ENCODE measurements around the gene ZNRF1. TPM values are rescaled to one million over a fixed set of nuclear protein-coding genes. Genes with fewer than 3 reads are reported as not detected.

ZNRF1 gene
- polyA plus RNA-seq, 1 experiment = 36.5 TPM

DNA sequence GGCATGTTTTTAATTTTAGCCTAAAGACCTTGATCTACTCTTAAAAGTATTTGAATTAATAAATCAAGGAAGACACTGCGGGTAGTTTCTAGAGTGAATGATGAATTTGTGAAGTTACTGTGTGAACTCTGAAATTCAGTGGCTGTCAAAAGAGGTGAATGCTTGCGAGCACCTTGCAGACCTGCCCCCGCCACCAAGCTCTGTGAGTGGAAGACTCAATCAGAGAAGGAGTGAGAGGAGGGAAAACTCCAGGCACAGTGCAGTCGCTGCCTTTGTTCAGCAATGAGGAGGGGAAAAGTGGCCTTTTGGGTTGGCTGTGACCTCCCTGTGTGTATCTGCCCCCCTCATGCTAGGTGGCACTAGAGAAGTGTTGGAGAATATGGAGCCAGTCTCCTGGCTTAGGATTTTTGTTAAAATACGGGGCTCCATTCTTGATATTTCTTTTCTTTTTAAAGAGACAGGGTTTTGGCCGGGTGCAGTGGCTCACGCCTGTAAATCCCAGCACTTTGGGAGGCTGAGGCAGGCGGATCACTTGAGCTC, 64.8 kb downstream of the ZNRF1 start:
- Histone ChIP-seq H3K27me3 (ENCODE audit: control insufficient read depth, insufficient read depth, low read length) (no peaks in the 10 kb centered on the region), H3K27ac (ENCODE audit: low read depth, low read length) (peak overlapping the region; percentile 39), H3K9me3 (ENCODE audit: control insufficient read depth, insufficient read depth, low read length) (peaks cover 8% of the 10 kb centered on the region), H3K4me3 (ENCODE audit: low read depth, low read length) (no peak overlapping the region)
- ChIA-PET CTCF (interaction anchor here (0.5 to 2.5 kb wide), 2 partner anchors 27 to 48 kb away, joined by 9 to 10 read pairs; no protein-coding TSS in a partner anchor), POLR2A (interaction anchor here (0.7 kb wide), 1 partner anchor 559 kb away, joined by 6 read pairs; no protein-coding TSS in a partner anchor)
- TF ChIP-seq, protein P1, sequence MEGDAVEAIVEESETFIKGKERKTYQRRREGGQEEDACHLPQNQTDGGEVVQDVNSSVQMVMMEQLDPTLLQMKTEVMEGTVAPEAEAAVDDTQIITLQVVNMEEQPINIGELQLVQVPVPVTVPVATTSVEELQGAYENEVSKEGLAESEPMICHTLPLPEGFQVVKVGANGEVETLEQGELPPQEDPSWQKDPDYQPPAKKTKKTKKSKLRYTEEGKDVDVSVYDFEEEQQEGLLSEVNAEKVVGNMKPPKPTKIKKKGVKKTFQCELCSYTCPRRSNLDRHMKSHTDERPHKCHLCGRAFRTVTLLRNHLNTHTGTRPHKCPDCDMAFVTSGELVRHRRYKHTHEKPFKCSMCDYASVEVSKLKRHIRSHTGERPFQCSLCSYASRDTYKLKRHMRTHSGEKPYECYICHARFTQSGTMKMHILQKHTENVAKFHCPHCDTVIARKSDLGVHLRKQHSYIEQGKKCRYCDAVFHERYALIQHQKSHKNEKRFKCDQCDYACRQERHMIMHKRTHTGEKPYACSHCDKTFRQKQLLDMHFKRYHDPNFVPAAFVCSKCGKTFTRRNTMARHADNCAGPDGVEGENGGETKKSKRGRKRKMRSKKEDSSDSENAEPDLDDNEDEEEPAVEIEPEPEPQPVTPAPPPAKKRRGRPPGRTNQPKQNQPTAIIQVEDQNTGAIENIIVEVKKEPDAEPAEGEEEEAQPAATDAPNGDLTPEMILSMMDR (IDR thresholded peaks at IDR 0.05; ENCODE audit: low read depth, low read length) = no peak
- no peak for DNase-seq (ENCODE audit: low read depth, low spot score)

DNA sequence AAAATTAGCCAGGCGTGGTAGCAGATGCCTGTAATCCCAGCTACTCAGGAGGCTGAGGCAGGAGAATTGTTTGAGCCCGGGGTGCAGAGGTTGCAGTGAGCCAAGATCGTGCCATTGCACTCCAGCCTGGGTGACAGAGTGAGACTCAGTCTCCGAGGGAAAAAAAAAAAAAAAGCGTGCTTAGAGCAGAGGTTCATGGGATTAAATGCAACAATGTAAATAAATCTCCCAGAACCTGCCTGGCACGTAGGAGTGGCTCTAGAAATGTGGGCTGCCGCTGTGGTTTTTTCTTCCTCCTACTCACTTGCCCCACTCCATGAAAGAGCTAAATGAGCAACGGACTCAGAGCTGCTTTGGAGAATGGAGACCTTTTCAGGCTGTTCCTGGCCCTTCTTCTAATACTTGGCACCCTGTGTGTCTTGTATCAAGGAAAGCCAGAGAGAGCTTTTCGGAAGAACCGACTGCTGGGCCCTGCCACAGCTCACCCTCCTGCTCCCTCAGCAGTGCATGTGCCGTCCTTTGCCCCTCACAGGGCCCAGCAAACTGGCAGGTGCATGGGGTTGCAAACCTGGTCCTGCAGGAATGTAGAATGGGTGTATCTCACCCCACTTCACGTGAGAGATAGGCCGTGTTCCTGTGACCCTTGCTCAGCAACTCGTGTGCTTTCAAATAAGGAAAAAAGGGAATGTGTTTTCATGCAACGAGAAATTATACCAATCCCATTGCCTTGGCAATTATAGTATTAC, 65.8 kb downstream of the ZNRF1 start:
- no peak for DNase-seq (ENCODE audit: low read depth, low spot score)
- Histone ChIP-seq H3K4me3 (ENCODE audit: low read depth, low read length) (no peak overlapping the region), H3K27me3 (ENCODE audit: control insufficient read depth, insufficient read depth, low read length) (no peaks in the 10 kb centered on the region), H3K27ac (ENCODE audit: low read depth, low read length) (no peak overlapping the region), H3K9me3 (ENCODE audit: control insufficient read depth, insufficient read depth, low read length) (peaks cover 8% of the 10 kb centered on the region)
- POLR2A ChIA-PET = interaction anchor here (0.6 to 1.1 kb wide), 5 partner anchors 15 to 558 kb away, joined by 3 to 6 read pairs (median 3); no protein-coding TSS in a partner anchor
- TF ChIP-seq, protein P1 (IDR thresholded peaks at IDR 0.05; ENCODE audit: low read depth, low read length) = no peak
- CTCF ChIA-PET = interaction anchor here (0.7 to 1.3 kb wide), 3 partner anchors 12 to 130 kb away, joined by 4 to 5 read pairs (median 5); partner anchors contain the start of gene ZNRF1

DNA sequence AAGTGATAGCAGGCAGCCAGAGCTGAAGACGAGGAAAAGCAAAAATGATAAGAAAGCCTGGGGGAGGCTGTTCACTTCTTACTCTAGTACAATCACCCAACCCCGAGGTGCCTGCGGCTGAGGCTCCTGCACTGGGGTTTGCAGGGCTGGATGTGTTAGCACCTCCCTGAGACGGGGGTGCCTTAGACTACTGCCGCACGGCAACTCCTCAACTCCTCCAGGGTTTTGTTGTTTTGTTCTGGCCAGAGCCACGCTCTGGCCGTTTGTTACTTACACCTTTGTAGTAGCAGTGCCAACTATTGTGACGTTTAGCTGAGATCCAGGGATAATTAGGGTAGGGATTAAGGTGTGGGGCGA, 66.3 kb downstream of the ZNRF1 start:
- Histone ChIP-seq H3K9me3 (ENCODE audit: control insufficient read depth, insufficient read depth, low read length) (peaks cover 8% of the 10 kb centered on the region), H3K27me3 (ENCODE audit: control insufficient read depth, insufficient read depth, low read length) (no peaks in the 10 kb centered on the region), H3K4me3 (ENCODE audit: low read depth, low read length) (no peak overlapping the region), H3K27ac (ENCODE audit: low read depth, low read length) (no peak overlapping the region)
- no peak for DNase-seq (ENCODE audit: low read depth, low spot score)
- TF ChIP-seq, protein P1 (IDR thresholded peaks at IDR 0.05; ENCODE audit: low read depth, low read length) = no peak
- CTCF ChIA-PET = interaction anchor here (0.7 to 1.3 kb wide), 3 partner anchors 12 to 131 kb away, joined by 4 to 5 read pairs (median 5); partner anchors contain the start of gene ZNRF1
- POLR2A ChIA-PET = interaction anchor here (0.6 to 1.1 kb wide), 3 partner anchors 15 to 80 kb away, joined by 3 read pairs; no protein-coding TSS in a partner anchor

DNA sequence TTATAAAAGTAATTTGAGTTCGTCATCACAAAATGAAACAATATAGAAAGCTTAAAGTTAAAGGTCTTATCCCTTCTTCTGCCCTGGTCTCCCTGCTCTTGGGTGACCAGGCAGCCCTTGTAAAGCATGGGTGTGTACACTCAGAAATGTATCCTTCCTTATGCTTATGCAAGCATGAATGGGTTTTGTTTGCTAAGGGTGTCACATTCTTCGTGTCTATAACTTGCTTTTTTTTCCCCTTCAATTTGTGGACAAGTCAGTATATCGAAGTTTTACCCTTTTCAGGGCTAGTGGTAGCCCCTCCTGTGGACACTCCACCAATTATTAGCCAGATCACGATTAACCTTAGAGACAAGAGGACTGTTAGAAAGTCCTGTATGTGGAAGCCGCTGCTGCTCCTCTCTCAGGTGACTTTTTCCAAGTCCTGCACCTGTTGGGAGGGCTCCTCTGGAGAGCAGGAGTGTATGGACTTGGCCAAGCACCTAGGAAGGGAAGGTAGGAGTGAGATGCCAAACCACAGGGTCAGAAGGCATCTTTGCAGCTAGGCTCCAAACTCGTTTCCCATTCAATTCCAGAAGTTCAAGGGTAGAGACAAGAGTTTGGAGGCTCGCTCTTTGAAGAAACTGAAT, 66.8 kb downstream of the ZNRF1 start:
- CTCF ChIA-PET = interaction anchor here (1.3 kb wide), 1 partner anchor 67 kb away, joined by 5 read pairs; the partner anchor contains the start of gene ZNRF1
- no peak overlapping the region for H3K4me3 ChIP-seq (ENCODE audit: low read depth, low read length)
- H3K27ac ChIP-seq (ENCODE audit: low read depth, low read length) = no peak overlapping the region
- peaks cover 8% of the 10 kb centered on the region for H3K9me3 ChIP-seq (ENCODE audit: control insufficient read depth, insufficient read depth, low read length)
- POLR2A ChIA-PET = interaction anchor here (1.1 kb wide), 1 partner anchor 14 kb away, joined by 3 read pairs; no protein-coding TSS in a partner anchor
- TF ChIP-seq, protein P1 (IDR thresholded peaks at IDR 0.05; ENCODE audit: low read depth, low read length) = no peak
- no peaks in the 10 kb centered on the region for H3K27me3 ChIP-seq (ENCODE audit: control insufficient read depth, insufficient read depth, low read length)
- DNase-seq (ENCODE audit: low read depth, low spot score) = no peak

Measured in AG04450 (cell line).